K562 (cell line): ENCODE measurements around the gene CCL13. TPM values are rescaled to one million over a fixed set of nuclear protein-coding genes. Genes with fewer than 3 reads are reported as not detected.

ENCODE experiments used
- CREM ChIP-seq: IDR thresholded peaks from 2 replicates; pipeline ENCODE4 v1.6.1; 2014; ENCODE audit warnings: antibody characterized with exemption, low read depth
- CTBP1 ChIP-seq: fragments of 450-650 bp; IDR thresholded peaks from 2 replicates; pipeline ENCODE4 v1.6.1; 2016; ENCODE audit warnings: borderline replicate concordance
- CTCF ChIP-seq, 3 experiments: IDR thresholded peaks in 2 of 3; conservative IDR thresholded peaks in 1 of 3; 2 replicates each; pipeline ENCODE4 v1.5.1; 2011 to 2012; ENCODE audit warnings: low read length in 3 of 3, mild to moderate bottlenecking in 3 of 3, control low read depth in 2 of 3, improper control_type of control experiment in 1 of 3, inconsistent platforms in 1 of 3, low read depth in 1 of 3, mixed read lengths in 1 of 3, moderate library complexity in 1 of 3; ENCODE audit not compliant: insufficient read depth in 2 of 3
- DEAF1 ChIP-seq: fragments of 450-650 bp; formaldehyde crosslinking; IDR thresholded peaks from 2 replicates; pipeline ENCODE4 v1.4.0; 2020; ENCODE audit warnings: mild to moderate bottlenecking, moderate library complexity
- JUND ChIP-seq, 2 experiments: IDR thresholded peaks; 2 replicates in 1 of 2; 3 replicates in 1 of 2; pipeline ENCODE4 v1.6.1; 2011; ENCODE audit warnings: borderline replicate concordance in 2 of 2, low read depth in 2 of 2, low read length in 2 of 2, improper control_type of control experiment in 1 of 2, missing biosample characterization in 1 of 2, missing genetic modification characterization in 1 of 2, missing genetic modification reagents in 1 of 2
- MAZ ChIP-seq, 2 experiments: fragments of 450-650 bp in 1 of 2; sonication (generic) in 1 of 2; formaldehyde crosslinking; IDR thresholded peaks in 1 of 2; conservative IDR thresholded peaks in 1 of 2; 2 replicates each; pipeline versions ENCODE4 v1.4.0 to v1.5.0; 2020; ENCODE audit warnings: mild to moderate bottlenecking in 1 of 2, missing genetic modification reagents in 1 of 2
- NEUROD1 ChIP-seq: fragments of 150-350 bp; IDR thresholded peaks from 2 replicates; pipeline ENCODE4 v1.6.1; 2014; ENCODE audit warnings: borderline replicate concordance, low read length, low read depth; ENCODE audit not compliant: partially characterized antibody
- POLR3A ChIP-seq: IDR thresholded peaks from 2 replicates; pipeline ENCODE4 v1.6.1; 2011; ENCODE audit warnings: borderline replicate concordance, mild to moderate bottlenecking, moderate library complexity; ENCODE audit not compliant: insufficient read length, insufficient read depth; ENCODE audit errors: extremely low read depth
- REST ChIP-seq, 2 experiments: fragments of 450-650 bp; formaldehyde crosslinking in 1 of 2; IDR thresholded peaks; 2 replicates each; pipeline versions ENCODE4 v1.4.0 to v1.6.1; 2014 to 2020; ENCODE audit warnings: mild to moderate bottlenecking in 2 of 2, borderline replicate concordance in 1 of 2, low read depth in 1 of 2
- TEAD4 ChIP-seq, 2 experiments: sonication (generic) in 1 of 2; formaldehyde crosslinking in 1 of 2; IDR thresholded peaks; 2 replicates each; pipeline versions ENCODE4 v1.6.1 to v1.8.0; 2012 to 2022; ENCODE audit warnings: borderline replicate concordance in 1 of 2, inconsistent platforms in 1 of 2, low read length in 1 of 2, mild to moderate bottlenecking in 1 of 2, missing genetic modification reagents in 1 of 2
- THRAP3 ChIP-seq: fragments of 450-650 bp; IDR thresholded peaks from 2 replicates; pipeline ENCODE4 v1.6.1; 2016; ENCODE audit warnings: mild to moderate bottlenecking, inconsistent platforms, borderline replicate concordance
- polyA plus RNA-seq, 8 experiments: library from polyadenylated mRNA; depleted of rRNA in 4 of 8; stranded (reverse) in 5 of 8; unstranded in 3 of 8; fragments of >200 nt; fragmentation: Nextera tagmentation in 2 of 8; fragmentation: Illumina TruSeq in 1 of 8; extraction: Ambion mirVana in 2 of 8; extraction: Trizol in 1 of 8; gene quantifications; 2 replicates each; pipeline versions ENCODE4 v1.2.1 to v1.2.3, GENCODE V29; 2011 to 2014; ENCODE audit warnings: inconsistent platforms in 1 of 8, missing spikeins in 1 of 8
- total RNA-seq, 7 experiments: library from RNA; depleted of rRNA in 6 of 7; stranded (reverse); fragments of >200 nt in 6 of 7; fragmentation: Illumina TruSeq in 2 of 7; extraction: Trizol in 2 of 7; gene quantifications; 2 replicates each; pipeline versions ENCODE4 v1.2.1 to v1.2.3, GENCODE V29; 2011 to 2021; ENCODE audit warnings: low replicate concordance in 1 of 7

Gene CCL13
- total and polyA plus RNA-seq, 9 of the 15 experiments (the other 6 are each of a cell fraction or from before 2014, with no cell fraction given) = not detected

DNA sequence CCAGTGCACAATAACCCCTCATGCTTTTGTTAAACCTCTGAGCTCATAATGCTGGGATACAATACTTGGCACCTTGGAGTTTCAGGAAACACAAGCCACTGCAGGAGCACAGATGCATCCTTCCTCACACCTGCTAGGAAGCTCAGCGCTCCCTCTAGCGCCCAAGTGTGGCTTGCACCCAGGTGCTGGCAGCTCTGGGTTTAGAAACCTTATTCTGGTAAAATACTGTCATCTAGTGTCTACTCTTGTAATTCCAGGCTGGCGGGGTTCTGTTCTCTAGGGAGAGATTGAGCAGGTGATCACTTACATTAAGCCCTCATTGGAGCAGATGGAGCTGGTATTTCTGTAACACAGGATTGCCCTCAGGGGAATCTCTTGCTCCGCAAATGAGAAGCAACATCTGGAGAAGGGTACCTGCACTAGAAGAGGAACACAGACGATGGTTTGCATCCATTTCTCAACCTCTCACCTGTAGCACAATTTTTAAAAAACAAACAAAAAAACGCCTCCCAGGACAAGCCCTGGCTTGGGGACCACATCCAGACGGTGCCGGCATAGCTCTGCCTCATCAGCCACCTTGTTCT, 5.3 kb downstream of the CCL13 start (continued):
- 0 out of 2 replicates have a peak, but pooled peaks have one; percentile 13 for TF ChIP-seq CREM
- no peak for TF ChIP-seq THRAP3
- TF ChIP-seq MAZ (CRISPR knock-in tag; conservative IDR thresholded peaks at IDR 0.05 in 1 of 2, IDR thresholded peaks at IDR 0.05 in 1 of 2) = peak in 1 of 2 experiments; percentile 61; a peak in 2 of 4 replicates
- TF ChIP-seq REST (IDR thresholded peaks at IDR 0.05; ENCODE audit: borderline replicate concordance) = peak; percentile 96
- no peak for TF ChIP-seq REST (CRISPR knock-in tag; IDR thresholded peaks at IDR 0.05; ENCODE audit: low read depth)
- TF ChIP-seq NEUROD1 = peak; percentile 30
- TF ChIP-seq JUND (IDR thresholded peaks at IDR 0.05; ENCODE audit: borderline replicate concordance, low read depth, low read length) = peak; percentile 50; the same call in 1 of the 2 replicates
- TF ChIP-seq JUND (tag; IDR thresholded peaks at IDR 0.05; ENCODE audit: borderline replicate concordance, low read depth, low read length) = no peak; the same call in 2 of the 3 replicates
- TF ChIP-seq POLR3A = no peak
- 0 out of 2 replicates have a peak, but pooled peaks have one; percentile 15 for TF ChIP-seq TEAD4 (IDR thresholded peaks at IDR 0.05; ENCODE audit: low read length)
- no peak for TF ChIP-seq TEAD4 (CRISPR knock-in tag; IDR thresholded peaks at IDR 0.05; ENCODE audit: borderline replicate concordance)
- TF ChIP-seq CTBP1 = peak; percentile 76
- TF ChIP-seq CTCF (IDR thresholded peaks at IDR 0.05 in 2 of 3, conservative IDR thresholded peaks at IDR 0.05 in 1 of 3; ENCODE audit: insufficient read depth in 2 of 3, low read depth in 1 of 3, low read length in 3 of 3) = peak; percentile 99 to 100 (median 100)
- peak; percentile 99 for TF ChIP-seq DEAF1
